ENCODE measurements around the gene SLC4A1AP.

- TF ChIP-seq ZNF318 (IDR thresholded peaks at IDR 0.05; ENCODE audit: borderline replicate concordance in 1 of 2, low read depth in 1 of 2) (no peak), POLR2AphosphoS5 (IDR thresholded peaks at IDR 0.05; ENCODE audit: control insufficient read depth, insufficient read depth, low read depth, low read length) (no peak), RFX5 (IDR thresholded peaks at IDR 0.05; ENCODE audit: low read depth, low read length) (no peak), EHMT2 (IDR thresholded peaks at IDR 0.05) (no peak), ZNF518B (CRISPR knock-in tag; IDR thresholded peaks at IDR 0.05) (no peak), CTCF (IDR thresholded peaks at IDR 0.05 in 2 of 3, conservative IDR thresholded peaks at IDR 0.05 in 1 of 3; ENCODE audit: insufficient read depth in 2 of 3, low read depth in 1 of 3, low read length in 3 of 3) (no peak), JUND (IDR thresholded peaks at IDR 0.05; ENCODE audit: borderline replicate concordance, low read depth, low read length) (no peak), JUND (tag; IDR thresholded peaks at IDR 0.05; ENCODE audit: borderline replicate concordance, low read depth, low read length) (no peak), GATAD2A (IDR thresholded peaks at IDR 0.05) (no peak), THAP7 (CRISPR knock-in tag; IDR thresholded peaks at IDR 0.05) (no peak)
These were observed 25.7 kb downstream of the SLC4A1AP start for GRCh38 chr2:27689424-27689823.
